Esophagus squamous epithelium (tissue), 5 donors: ENCODE results near the gene HUNK. TPM values are rescaled to one million over a fixed set of nuclear protein-coding genes. Genes with fewer than 3 reads are reported as not detected.

Source experiments
- DNase-seq: peaks from one replicate; lab custom pipeline; 2025; lab: John Stamatoyannopoulos, UW
- H3K27ac ChIP-seq, 4 donors: fragments of 200-600 bp; sonication (generic); one replicate each; pipeline ENCODE4 v1.5.1; 2016 to 2019; ENCODE audit warnings: mild to moderate bottlenecking in 1 of 4
- H3K27me3 ChIP-seq, 4 donors: fragments of 200-600 bp; sonication (generic); 1 replicate in 3 of 4; 2 replicates in 1 of 4; pipeline versions ENCODE4 v1.5.1 to v1.6.0; 2017 to 2021; ENCODE audit warnings: antibody characterized with exemption in 1 of 4
- H3K36me3 ChIP-seq, 3 donors: fragments of 200-600 bp; sonication (generic); one replicate each; pipeline ENCODE4 v1.5.1; 2016 to 2019
- H3K4me1 ChIP-seq, 3 donors: fragments of 200-600 bp; sonication (generic); one replicate each; pipeline ENCODE4 v1.5.1; 2017 to 2019
- H3K4me3 ChIP-seq, 4 donors: fragments of 200-600 bp; sonication (generic); 1 replicate in 3 of 4; 2 replicates in 1 of 4; pipeline ENCODE4 v1.5.1; 2016 to 2019; ENCODE audit warnings: mild to moderate bottlenecking in 2 of 4, moderate library complexity in 1 of 4
- H3K9me3 ChIP-seq, 3 donors: fragments of 200-600 bp; sonication (generic); one replicate each; pipeline ENCODE4 v1.5.1; 2016 to 2019
- POLR2A ChIP-seq, 4 donors: fragments of 450-650 bp; IDR thresholded peaks; one replicate each; pipeline ENCODE4 v1.6.1; 2017; ENCODE audit warnings: antibody characterized with exemption in 4 of 4, mild to moderate bottlenecking in 4 of 4, moderate library complexity in 3 of 4
- WGBS, 2 donors: methylation state at CpG; one replicate each; pipeline ENCODE4 v1.1.5; 2018; 5-methylcytosine and 5-hydroxymethylcytosine counted together
- intact Hi-C: fragments of 100-400 bp; cut with DNase I; formaldehyde crosslinking; loops from one replicate; pipeline ENCODE4 v1.15.0; 2022
- total RNA-seq, 4 donors: library from RNA; depleted of rRNA; stranded (reverse); fragments of >200 nt; gene quantifications; one replicate each; pipeline ENCODE4 v1.1.0, GENCODE V29; 2016
- TF ChIP-seq, protein P1 (sequence below), 6 experiments: fragments of 450-650 bp in 4 of 6; fragments of 200-600 bp in 2 of 6; sonication (generic) in 2 of 6; IDR thresholded peaks; one replicate each; pipeline ENCODE4 v1.5.1; 2016 to 2019; ENCODE audit warnings: antibody characterized with exemption in 6 of 6, mild to moderate bottlenecking in 4 of 6, moderate library complexity in 4 of 6
- donor health status: DM: yes; HTN: yes; CAD: no.

The HUNK gene
- total RNA-seq, 4 donors from 2014 or later = under 0.01 to 2.8 (median 0.42) TPM

DNA sequence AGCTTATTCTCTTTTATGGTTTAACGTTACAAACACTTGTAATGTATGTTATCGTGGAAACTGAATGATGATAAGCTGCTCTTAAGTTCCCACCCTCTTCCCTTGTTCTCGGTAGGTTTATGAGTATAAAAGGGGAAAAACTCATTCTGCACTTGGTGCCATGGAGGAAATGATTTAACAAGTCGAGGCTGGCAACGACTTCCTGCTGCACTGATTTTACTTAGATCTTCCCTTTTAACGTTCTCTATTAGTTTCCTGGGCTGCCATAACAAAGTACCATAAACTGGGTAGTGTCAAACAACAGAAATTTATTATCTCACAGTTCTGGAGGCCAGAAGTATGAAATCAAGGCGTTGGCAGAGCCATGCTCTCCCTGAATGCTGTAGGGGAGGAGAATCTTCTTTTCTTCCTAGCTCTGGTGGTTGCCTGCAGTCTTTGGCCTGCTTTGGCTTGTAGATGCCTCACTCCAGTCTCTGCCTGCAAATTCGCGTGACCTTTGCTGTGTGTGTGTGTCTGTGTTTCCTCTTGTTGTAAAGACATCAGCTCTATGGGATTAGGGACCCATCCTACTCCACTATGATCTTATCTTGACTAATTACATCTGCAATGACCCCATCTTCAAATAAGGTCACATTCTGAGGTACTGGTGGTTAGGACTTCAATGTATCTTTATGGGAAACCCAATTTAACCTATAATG lies 26.3 kb downstream of the HUNK start:
- Histone ChIP-seq H3K27ac (no peak overlapping the region), H3K4me3 (no peak overlapping the region), H3K9me3 (no peaks in the 10 kb centered on the region), H3K4me1 (peaks cover 0 to 7% (median 0%) of the 10 kb centered on the region in 3 donors), H3K27me3 (peaks cover 0 to 5% (median 0%) of the 10 kb centered on the region in 4 donors), H3K36me3 (no peaks in the 10 kb centered on the region)
- intact Hi-C loops = no loop called here
- 15 to 20% methylated on average over 9 of the region's 9 CpGs for WGBS, 2 donors
- TF ChIP-seq, protein P1, sequence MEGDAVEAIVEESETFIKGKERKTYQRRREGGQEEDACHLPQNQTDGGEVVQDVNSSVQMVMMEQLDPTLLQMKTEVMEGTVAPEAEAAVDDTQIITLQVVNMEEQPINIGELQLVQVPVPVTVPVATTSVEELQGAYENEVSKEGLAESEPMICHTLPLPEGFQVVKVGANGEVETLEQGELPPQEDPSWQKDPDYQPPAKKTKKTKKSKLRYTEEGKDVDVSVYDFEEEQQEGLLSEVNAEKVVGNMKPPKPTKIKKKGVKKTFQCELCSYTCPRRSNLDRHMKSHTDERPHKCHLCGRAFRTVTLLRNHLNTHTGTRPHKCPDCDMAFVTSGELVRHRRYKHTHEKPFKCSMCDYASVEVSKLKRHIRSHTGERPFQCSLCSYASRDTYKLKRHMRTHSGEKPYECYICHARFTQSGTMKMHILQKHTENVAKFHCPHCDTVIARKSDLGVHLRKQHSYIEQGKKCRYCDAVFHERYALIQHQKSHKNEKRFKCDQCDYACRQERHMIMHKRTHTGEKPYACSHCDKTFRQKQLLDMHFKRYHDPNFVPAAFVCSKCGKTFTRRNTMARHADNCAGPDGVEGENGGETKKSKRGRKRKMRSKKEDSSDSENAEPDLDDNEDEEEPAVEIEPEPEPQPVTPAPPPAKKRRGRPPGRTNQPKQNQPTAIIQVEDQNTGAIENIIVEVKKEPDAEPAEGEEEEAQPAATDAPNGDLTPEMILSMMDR (IDR thresholded peaks at IDR 0.05) = no peak
- no peak for TF ChIP-seq POLR2A (IDR thresholded peaks at IDR 0.05)
- no peak for DNase-seq

DNA sequence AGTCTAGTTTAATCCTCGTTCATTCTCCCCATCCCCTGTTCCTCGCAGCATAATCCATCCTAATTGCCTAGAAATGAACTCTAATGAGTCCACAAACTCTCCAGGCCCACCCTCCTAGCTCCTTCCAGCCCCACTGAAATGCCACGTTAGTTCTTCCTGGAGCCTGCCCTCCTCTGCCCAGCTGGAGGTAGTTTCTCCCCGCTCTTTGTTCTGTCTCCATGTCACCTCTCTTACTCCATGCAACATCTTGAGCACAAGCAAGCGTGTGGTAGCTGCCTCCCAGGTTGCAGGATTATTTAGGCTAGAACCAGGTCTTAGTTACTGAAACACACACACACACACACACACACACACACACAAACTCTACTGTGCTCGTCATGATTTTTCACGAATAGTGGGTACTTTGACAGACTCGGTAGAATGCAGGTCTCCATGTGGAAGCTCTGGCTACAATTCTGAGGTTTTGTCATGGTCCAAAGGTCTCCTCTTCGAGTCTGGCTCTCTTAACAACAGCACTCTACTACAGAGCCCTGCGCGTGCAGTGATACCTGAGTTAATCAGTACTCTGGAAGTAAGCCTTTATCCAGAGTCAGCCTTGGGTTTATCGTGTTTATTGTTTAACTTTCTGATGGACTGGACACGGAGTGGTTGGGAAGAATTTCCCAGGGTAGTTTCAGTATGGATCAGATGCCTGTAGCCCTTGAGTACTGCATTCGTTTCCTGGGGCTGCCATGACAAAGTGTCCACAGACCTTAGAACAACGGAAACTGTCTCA lies 27.5 kb downstream of the HUNK start:
- intact Hi-C loops = no loop called here
- H3K9me3 ChIP-seq = no peaks in the 10 kb centered on the region
- DNase-seq = no peak
- WGBS, 2 donors = 79 to 92% methylated on average over 13 to 15 of the region's 15 CpGs
- no peak for TF ChIP-seq POLR2A (IDR thresholded peaks at IDR 0.05)
- peaks cover 0 to 7% (median 0%) of the 10 kb centered on the region in 3 donors for H3K4me1 ChIP-seq
- no peak overlapping the region for H3K27ac ChIP-seq
- H3K36me3 ChIP-seq = no peaks in the 10 kb centered on the region
- H3K4me3 ChIP-seq = no peak overlapping the region
- H3K27me3 ChIP-seq = peaks cover 0 to 5% (median 0%) of the 10 kb centered on the region in 4 donors

GRCh38 chr21:31901315-31901714 lies 28.5 kb downstream of the HUNK start:
- H3K4me1 ChIP-seq = peaks cover 0 to 7% (median 0%) of the 10 kb centered on the region in 3 donors
- no peak for DNase-seq
- H3K27ac ChIP-seq = no peak overlapping the region
- no peaks in the 10 kb centered on the region for H3K36me3 ChIP-seq
- TF ChIP-seq POLR2A (IDR thresholded peaks at IDR 0.05) = no peak
- TF ChIP-seq, protein P1 (IDR thresholded peaks at IDR 0.05) = no peak
- H3K4me3 ChIP-seq = no peak overlapping the region
- no peaks in the 10 kb centered on the region for H3K9me3 ChIP-seq
- intact Hi-C loops = no loop called here
- 78 to 100% methylated on average over 1 to 2 of the region's 2 CpGs for WGBS, 2 donors
- H3K27me3 ChIP-seq = peaks cover 0 to 5% (median 0%) of the 10 kb centered on the region in 4 donors

DNA sequence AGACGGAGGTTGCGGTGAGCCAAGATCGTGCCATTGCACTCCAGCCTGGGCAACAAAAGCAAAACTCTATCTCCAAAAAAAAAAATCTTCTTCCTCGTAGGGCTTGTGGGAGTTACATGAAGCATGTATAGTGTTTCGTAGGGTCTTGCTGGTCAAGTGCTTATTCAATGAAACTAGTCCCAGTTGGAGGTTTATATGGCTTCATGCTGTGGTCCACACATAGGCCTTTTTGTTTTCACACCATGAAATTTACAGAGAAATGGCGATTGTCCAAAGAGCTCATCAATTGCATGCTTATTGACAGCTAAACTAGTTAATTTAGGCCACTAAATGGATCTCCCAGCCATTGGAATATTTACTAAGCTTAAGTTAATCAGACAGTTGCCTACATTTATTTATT lies 29.6 kb downstream of the HUNK start:
- Histone ChIP-seq H3K36me3 (no peaks in the 10 kb centered on the region), H3K4me3 (no peak overlapping the region), H3K4me1 (peaks cover 0 to 7% (median 0%) of the 10 kb centered on the region in 3 donors), H3K27me3 (peaks cover 0 to 16% (median 0%) of the 10 kb centered on the region in 4 donors), H3K9me3 (no peaks in the 10 kb centered on the region), H3K27ac (no peak overlapping the region)
- TF ChIP-seq, protein P1 (IDR thresholded peaks at IDR 0.05) = no peak
- TF ChIP-seq POLR2A (IDR thresholded peaks at IDR 0.05) = no peak
- no peak for DNase-seq
- intact Hi-C loops = no loop called here
- WGBS, 2 donors = 90 to 95% methylated on average over 5 to 6 of the region's 6 CpGs

GRCh38 chr21:31903896-31904295 lies 31.1 kb downstream of the HUNK start:
- TF ChIP-seq, protein P1 (IDR thresholded peaks at IDR 0.05) = no peak
- no peak for TF ChIP-seq POLR2A (IDR thresholded peaks at IDR 0.05)
- intact Hi-C loops = no loop called here
- Histone ChIP-seq H3K4me3 (no peak overlapping the region), H3K9me3 (no peaks in the 10 kb centered on the region), H3K4me1 (peaks cover 0 to 16% (median 6%) of the 10 kb centered on the region in 3 donors), H3K27ac (no peak overlapping the region), H3K27me3 (peaks cover 0 to 26% (median 0%) of the 10 kb centered on the region in 4 donors), H3K36me3 (no peaks in the 10 kb centered on the region)
- DNase-seq = no peak
- 61 to 77% methylated on average over 3 of the region's 3 CpGs for WGBS, 2 donors
